GM21825 (cell line): ENCODE results near the gene LRRC70.
"Not testable (repeated sequence)": the region's sequence is repeated elsewhere in the genome, so short reads cannot be mapped to it uniquely, and the experiment has no call there.

Experiments
- ATAC-seq: cut with Tn5 transposase; IDR thresholded peaks from one replicate; pipeline ENCODE4 v1.9.1; 2021; ENCODE audit warnings: mild to moderate bottlenecking, moderate library complexity; ENCODE audit not compliant: unreplicated experiment

LRRC70 gene

DNA sequence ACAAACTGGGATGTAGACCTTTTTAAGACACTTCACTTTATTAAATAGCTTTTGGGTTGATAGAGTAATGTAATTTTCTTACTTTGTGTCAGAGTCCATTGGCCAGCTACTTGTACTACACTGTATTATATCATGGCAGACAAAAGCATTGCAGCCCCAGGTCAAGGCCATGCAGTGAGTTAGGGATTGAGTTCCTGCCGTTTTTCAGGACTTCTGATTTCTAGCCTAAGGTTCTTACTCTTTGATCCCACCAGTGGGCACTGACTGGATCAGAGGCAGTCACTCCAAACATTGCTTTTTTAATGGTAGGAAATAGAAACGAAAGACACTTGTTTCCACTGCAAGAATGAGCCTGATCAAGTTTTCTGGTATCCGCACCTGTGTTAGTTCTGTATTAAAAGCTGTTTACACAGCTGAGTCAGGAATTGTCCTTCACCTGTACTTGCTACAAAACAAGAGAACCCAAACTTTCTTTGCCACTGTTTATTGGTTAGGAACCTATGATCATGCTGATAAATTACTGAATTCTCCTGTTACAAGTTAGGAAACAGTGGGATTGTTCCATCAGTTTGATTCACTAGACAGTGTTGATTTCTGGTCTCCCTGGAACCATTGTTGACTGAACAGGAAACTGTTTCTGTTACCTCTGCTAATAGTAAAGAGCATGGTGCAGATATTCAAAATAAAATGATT, 22.1 kb downstream of the LRRC70 start:
- ATAC-seq: no peak

DNA sequence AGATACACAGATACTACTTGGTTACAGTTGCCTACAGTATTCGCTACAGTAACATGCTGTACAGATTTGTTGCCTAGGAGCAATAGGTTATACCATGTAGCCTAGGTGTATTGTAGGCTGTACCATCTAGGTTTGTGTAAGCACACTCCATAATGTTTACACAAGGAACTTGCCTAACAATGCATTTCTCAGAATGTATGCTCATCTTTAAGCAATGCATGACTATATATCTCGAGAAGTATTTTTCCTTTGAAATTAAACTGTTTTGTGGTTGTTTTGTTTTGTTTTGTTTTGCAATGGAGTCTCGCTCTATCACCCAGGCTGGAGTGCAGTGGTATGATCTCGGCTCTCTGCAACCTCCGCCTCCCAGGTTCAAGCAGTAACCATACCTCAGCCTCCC, 25.3 kb downstream of the LRRC70 start:
- no peak for ATAC-seq

- no peak for ATAC-seq
Observed at GRCh38 chr5:62605638-62606037, 27.0 kb downstream of the LRRC70 start.

DNA sequence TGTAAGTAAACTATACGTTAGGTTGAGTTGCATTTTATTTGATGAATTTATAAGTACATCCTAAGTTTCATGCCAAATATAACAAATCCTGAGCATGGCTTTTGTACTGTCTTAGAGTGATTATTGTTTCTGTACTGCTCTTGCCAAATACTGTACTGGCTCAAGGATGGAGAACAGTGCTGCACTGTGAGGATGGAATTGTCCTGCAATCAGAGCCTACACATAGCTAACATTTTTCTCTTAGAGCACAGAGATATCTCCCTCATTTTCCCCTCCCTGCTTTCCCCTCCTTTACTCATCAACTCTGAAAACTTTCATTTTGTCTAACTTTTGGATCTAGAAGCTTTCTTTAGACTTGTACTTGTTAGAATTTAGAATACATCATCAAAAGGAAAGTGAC, 28.3 kb downstream of the LRRC70 start:
- no peak for ATAC-seq

- no peak for ATAC-seq
Observed at GRCh38 chr5:62607615-62608014, 29.0 kb downstream of the LRRC70 start.

- ATAC-seq: no peak
Observed at GRCh38 chr5:62608529-62609511, 30.2 kb downstream of the LRRC70 start.

- no peak for ATAC-seq
Observed at GRCh38 chr5:62614355-62614754, 35.7 kb downstream of the LRRC70 start.

- ATAC-seq: no peak
Observed at GRCh38 chr5:62616615-62617277, 38.1 kb downstream of the LRRC70 start.

GRCh38 chr5:62617943-62618342, 39.3 kb downstream of the LRRC70 start:
- no peak for ATAC-seq

GRCh38 chr5:62620761-62621160, 42.1 kb downstream of the LRRC70 start:
- ATAC-seq: no peak

DNA sequence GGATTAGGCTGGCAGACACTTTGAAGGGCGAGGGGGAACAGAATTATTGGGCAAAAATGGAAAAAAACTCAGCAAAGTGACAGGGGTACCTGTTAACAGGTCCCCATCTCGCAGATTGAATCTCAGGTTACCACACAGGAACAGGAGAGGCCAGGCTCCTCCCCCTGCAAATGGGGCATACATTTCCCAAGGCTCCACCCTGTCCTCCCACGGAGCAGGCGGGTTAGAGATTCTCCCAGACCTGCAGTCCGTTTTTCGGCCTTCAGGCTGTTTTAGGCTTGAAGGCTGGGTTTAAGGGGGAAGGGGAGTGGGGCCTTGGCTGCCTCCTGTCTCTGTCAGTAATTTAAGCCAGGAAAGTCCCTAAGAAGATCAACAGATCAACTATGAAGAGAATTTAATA, 42.7 kb downstream of the LRRC70 start:
- ATAC-seq: no peak

DNA sequence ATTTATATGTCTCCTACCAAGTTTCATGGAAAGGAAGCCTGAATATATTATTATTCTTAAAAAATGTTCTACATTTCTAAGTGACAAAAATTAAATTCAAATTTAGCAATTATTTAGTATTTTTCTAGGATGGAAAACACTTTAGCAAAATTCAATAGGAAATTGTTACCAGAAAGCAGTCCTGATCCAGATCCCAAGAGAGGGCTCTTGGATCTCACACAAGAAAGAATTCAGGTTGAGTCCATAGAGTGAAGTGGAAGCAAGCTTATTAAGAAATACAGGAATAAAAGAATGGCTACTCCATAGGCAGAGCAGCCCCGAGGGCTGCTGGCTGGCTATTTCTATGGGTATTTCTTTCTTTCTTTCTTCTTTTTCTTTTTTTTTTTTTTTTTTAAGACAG, 44.7 kb downstream of the LRRC70 start:
- ATAC-seq: no peak

DNA sequence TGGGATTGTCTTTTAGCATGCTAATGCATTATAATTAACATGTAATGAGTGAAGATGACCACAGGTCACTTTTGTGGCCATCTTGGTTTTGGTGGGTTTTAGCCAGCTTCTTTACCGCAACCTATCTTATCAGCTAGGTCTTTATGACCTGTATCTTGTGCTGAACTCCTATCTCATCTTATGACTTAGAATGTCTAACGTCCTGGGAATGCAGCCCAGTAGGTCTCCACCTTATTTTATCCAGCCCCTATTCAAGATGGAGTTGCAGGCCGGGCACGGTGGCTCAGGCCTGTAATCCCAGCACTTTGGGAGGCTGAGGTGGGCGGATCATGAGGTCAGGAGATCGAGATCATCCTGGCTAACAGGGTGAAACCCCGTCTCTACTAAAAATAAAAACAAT, 45.8 kb downstream of the LRRC70 start:
- not testable (repeated sequence) for ATAC-seq

DNA sequence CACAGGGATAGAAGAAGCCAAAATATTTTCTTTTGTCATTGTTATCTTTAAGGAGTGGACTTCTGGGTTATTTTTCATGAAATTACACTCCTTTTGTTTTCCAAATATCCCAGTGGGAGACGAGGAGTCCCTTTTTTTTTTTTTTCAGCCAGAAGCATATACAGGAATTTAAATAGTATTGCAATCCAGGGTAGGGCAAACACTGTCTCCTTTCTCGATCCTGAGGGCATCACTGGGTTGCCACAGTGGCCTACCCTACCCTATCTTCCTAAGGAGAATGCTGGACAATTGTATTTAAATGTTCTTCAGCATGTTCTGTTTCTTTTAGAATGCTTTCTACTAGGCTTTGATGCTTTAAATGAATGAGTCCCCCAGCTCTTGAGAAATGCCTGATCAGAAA, 47.9 kb downstream of the LRRC70 start:
- no peak for ATAC-seq

DNA sequence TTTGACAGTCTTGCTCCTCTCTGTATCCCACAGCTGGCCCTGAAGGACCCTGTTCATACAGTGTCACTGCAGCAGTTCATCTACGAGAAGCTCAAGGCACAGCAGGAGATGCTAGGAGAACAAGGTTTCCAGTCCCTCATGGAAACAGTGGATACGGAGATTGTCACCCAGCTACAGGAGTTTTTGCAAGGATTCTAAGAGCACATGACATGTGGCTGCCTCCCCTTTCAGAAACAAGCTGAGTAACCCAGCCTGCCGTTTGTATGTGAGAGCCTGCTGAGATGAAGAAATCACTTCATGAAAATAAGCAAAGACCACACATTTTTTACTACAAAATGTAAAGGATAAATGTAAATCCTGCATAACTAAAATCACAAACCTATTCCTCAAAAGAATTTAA, 48.5 kb downstream of the LRRC70 start:
- ATAC-seq: no peak

- ATAC-seq: no peak
Observed at GRCh38 chr5:62627901-62628300, 49.3 kb downstream of the LRRC70 start.
